Measurements from ENCODE around the gene TAOK2. TPM values are rescaled to one million over a fixed set of nuclear protein-coding genes. Genes with fewer than 3 reads are reported as not detected.

Gene TAOK2
- total RNA-seq, 1 experiment from 2014 or later, result 56.7 TPM

- TF ChIP-seq TCF7L2 (IDR thresholded peaks at IDR 0.05; ENCODE audit: borderline replicate concordance, extremely low read depth, insufficient read depth, insufficient read length) (no peak), ELF1 (IDR thresholded peaks at IDR 0.05; ENCODE audit: borderline replicate concordance, low read depth) (no peak), JUND (IDR thresholded peaks at IDR 0.05) (no peak), CTCF (IDR thresholded peaks at IDR 0.05 in 2 of 3, conservative IDR thresholded peaks at IDR 0.05 in 1 of 3; ENCODE audit: borderline replicate concordance in 1 of 3, insufficient read depth in 1 of 3, low read depth in 2 of 3, low read length in 2 of 3) (no peak), ZFX (IDR thresholded peaks at IDR 0.05) (no peak), ZNF274 (IDR thresholded peaks at IDR 0.05; ENCODE audit: low read depth, low read length) (no peak), YY1 (IDR thresholded peaks at IDR 0.05; ENCODE audit: extremely low read depth, insufficient replicate concordance, low read depth, low read length) (no peak), EZH2 (IDR thresholded peaks at IDR 0.05) (no peak), ATF3 (IDR thresholded peaks at IDR 0.05) (no peak), SIN3A (IDR thresholded peaks at IDR 0.05; ENCODE audit: low read depth) (no peak), RAD21 (IDR thresholded peaks at IDR 0.05; ENCODE audit: low read depth) (no peak), EGR1 (IDR thresholded peaks at IDR 0.05; ENCODE audit: low read depth) (no peak), EZH2phosphoT487 (IDR thresholded peaks at IDR 0.05; ENCODE audit: borderline replicate concordance) (no peak)
- TF ChIP-seq, protein P1, sequence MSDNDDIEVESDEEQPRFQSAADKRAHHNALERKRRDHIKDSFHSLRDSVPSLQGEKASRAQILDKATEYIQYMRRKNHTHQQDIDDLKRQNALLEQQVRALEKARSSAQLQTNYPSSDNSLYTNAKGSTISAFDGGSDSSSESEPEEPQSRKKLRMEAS (IDR thresholded peaks at IDR 0.05), result no peak
Observed at GRCh38 chr16:30006095-30006473, 32.4 kb downstream of the TAOK2 start.

More at GRCh38 chr16:30006095-30006473, 32.4 kb downstream of the TAOK2 start:
- H3K4me2 ChIP-seq (ENCODE audit: low read length), result no peak overlapping the region
- intact Hi-C loops (cut with micrococcal nuclease), result no loop called here
- ChIA-PET POLR2A (no interaction called here), CTCF (interaction anchor here (0.6 to 1.8 kb wide), 3 partner anchors 158 to 315 kb away, joined by 4 to 6 read pairs (median 4); no protein-coding TSS in a partner anchor), RAD21 (ENCODE audit: low non-redundant PET in 1 of 2, low total read pairs in 2 of 2, uncharacterized antibody in 2 of 2, unreplicated experiment in 2 of 2) (no interaction called here)
- no peak overlapping the region for H3K27ac ChIP-seq (ENCODE audit: low read depth, low read length)
- no peak overlapping the region for H3K4me3 ChIP-seq (replicated peaks in 1 of 2; ENCODE audit: low read depth in 1 of 2, low read length in 2 of 2)
- no peaks in the 10 kb centered on the region for H4K20me1 ChIP-seq (ENCODE audit: insufficient read depth)
- H3K9me2 ChIP-seq (ENCODE audit: insufficient read depth), result no peaks in the 10 kb centered on the region
- no peaks in the 10 kb centered on the region for H3K9me3 ChIP-seq (ENCODE audit: control insufficient read depth in 1 of 2, insufficient read depth in 1 of 2, low read depth in 1 of 2, low read length in 2 of 2)
- DNase-seq (ENCODE audit: low read depth, low spot score) (no peak), ATAC-seq (no peak)
- no peaks in the 10 kb centered on the region for H3K79me2 ChIP-seq (ENCODE audit: insufficient read depth, low read length)
- H3K27me3 ChIP-seq (ENCODE audit: insufficient read depth, low read length), result no peaks in the 10 kb centered on the region
- H3K4me1 ChIP-seq (ENCODE audit: control insufficient read depth in 1 of 2, insufficient read depth in 2 of 2, low read length in 2 of 2), result no peaks in the 10 kb centered on the region
- no peak overlapping the region for H3K9ac ChIP-seq (ENCODE audit: low read length)
- BruUV-seq (replicated peaks), result no TSS peak
- no peak overlapping the region for H2AFZ ChIP-seq (ENCODE audit: low read depth, low read length, poor library complexity, severe bottlenecking)
- H3K36me3 ChIP-seq (ENCODE audit: control insufficient read depth in 1 of 2, insufficient read depth in 2 of 2, low read length in 2 of 2), result peaks cover 0 to 4% of the 10 kb centered on the region in 2 experiments; a peak in 2 of 4 replicates
